ENCODE data around the gene SFXN2.

- TF ChIP-seq, protein P1, sequence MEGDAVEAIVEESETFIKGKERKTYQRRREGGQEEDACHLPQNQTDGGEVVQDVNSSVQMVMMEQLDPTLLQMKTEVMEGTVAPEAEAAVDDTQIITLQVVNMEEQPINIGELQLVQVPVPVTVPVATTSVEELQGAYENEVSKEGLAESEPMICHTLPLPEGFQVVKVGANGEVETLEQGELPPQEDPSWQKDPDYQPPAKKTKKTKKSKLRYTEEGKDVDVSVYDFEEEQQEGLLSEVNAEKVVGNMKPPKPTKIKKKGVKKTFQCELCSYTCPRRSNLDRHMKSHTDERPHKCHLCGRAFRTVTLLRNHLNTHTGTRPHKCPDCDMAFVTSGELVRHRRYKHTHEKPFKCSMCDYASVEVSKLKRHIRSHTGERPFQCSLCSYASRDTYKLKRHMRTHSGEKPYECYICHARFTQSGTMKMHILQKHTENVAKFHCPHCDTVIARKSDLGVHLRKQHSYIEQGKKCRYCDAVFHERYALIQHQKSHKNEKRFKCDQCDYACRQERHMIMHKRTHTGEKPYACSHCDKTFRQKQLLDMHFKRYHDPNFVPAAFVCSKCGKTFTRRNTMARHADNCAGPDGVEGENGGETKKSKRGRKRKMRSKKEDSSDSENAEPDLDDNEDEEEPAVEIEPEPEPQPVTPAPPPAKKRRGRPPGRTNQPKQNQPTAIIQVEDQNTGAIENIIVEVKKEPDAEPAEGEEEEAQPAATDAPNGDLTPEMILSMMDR (conservative IDR thresholded peaks at IDR 0.05) = no peak
- TF ChIP-seq ZFX (IDR thresholded peaks at IDR 0.05) = no peak
These were observed 32.7 kb upstream of the SFXN2 start for GRCh38 chr10:102681696-102682095.

Data from C4-2B (cell line).